Stomach (tissue), 4 donors: ENCODE data around the gene SGCA.

ENCODE experiments used
- CTCF ChIP-seq, 7 experiments: fragments of 450-650 bp in 4 of 7; fragments of 200-600 bp in 3 of 7; sonication (generic) in 3 of 7; IDR thresholded peaks; one replicate each; pipeline ENCODE4 v1.5.1; 2016 to 2019; ENCODE audit warnings: antibody characterized with exemption in 7 of 7, control low read depth in 2 of 7, mild to moderate bottlenecking in 1 of 7
- EP300 ChIP-seq: sonication (generic); formaldehyde crosslinking; IDR thresholded peaks from one replicate; pipeline ENCODE4 v1.6.1; 2017; ENCODE audit warnings: antibody characterized with exemption
- POLR2A ChIP-seq, 4 donors: fragments of 450-650 bp; IDR thresholded peaks; one replicate each; pipeline ENCODE4 v1.6.1; 2016; ENCODE audit warnings: antibody characterized with exemption in 4 of 4, control low read depth in 2 of 4, mild to moderate bottlenecking in 1 of 4, moderate library complexity in 1 of 4

- TF ChIP-seq CTCF (IDR thresholded peaks at IDR 0.05) (no peak), POLR2A (IDR thresholded peaks at IDR 0.05) (no peak), EP300 (no peak)
These were observed 30.2 kb downstream of the SGCA start for GRCh38 chr17:50196036-50196435.
